Endodermal cell (in vitro differentiated cells): ENCODE measurements around the gene MYRF. TPM values are rescaled to one million over a fixed set of nuclear protein-coding genes. Genes with fewer than 3 reads are reported as not detected.

ENCODE experiments used
- DNase-seq: peaks from one replicate; pipeline ENCODE4 v3.0.0-alpha.2; 2017
- H3K27ac ChIP-seq: 2 replicates; pipeline ENCODE4 v1.5.1; 2013; ENCODE audit warnings: mild to moderate bottlenecking, low read depth, low read length, moderate library complexity
- H3K27me3 ChIP-seq: 2 replicates; pipeline ENCODE4 v1.6.1; 2013; ENCODE audit warnings: mild to moderate bottlenecking, low read length, moderate library complexity; ENCODE audit not compliant: insufficient read depth, control insufficient read depth, poor library complexity, severe bottlenecking
- H3K36me3 ChIP-seq: 2 replicates; pipeline ENCODE4 v1.7.0; 2013; ENCODE audit warnings: mild to moderate bottlenecking, low read length, moderate library complexity; ENCODE audit not compliant: control insufficient read depth, insufficient read depth
- H3K4me1 ChIP-seq: one replicate; pipeline ENCODE4 v1.7.0; 2013; ENCODE audit warnings: low read length; ENCODE audit not compliant: control insufficient read depth, insufficient read depth
- H3K4me3 ChIP-seq: 2 replicates; pipeline ENCODE4 v1.5.1; 2013; ENCODE audit warnings: mild to moderate bottlenecking, low read length, moderate library complexity
- H3K9ac ChIP-seq: 2 replicates; pipeline ENCODE4 v1.6.1; 2013; ENCODE audit warnings: mild to moderate bottlenecking, low read length, moderate library complexity; ENCODE audit not compliant: poor library complexity, severe bottlenecking; ENCODE audit errors: extremely low read depth
- H3K9me3 ChIP-seq: 2 replicates; pipeline ENCODE4 v1.6.1; 2013; ENCODE audit warnings: mild to moderate bottlenecking, low read length, moderate library complexity; ENCODE audit not compliant: control insufficient read depth
- H3K27ac Mint-ChIP-seq: 2 replicates; pipeline ENCODE4 v1.8.0; 2020; ENCODE audit warnings: mixed read lengths
- H3K27me3 Mint-ChIP-seq: 2 replicates; pipeline ENCODE4 v1.8.0; 2021; ENCODE audit warnings: mild to moderate bottlenecking, mixed read lengths; ENCODE audit not compliant: insufficient read depth
- H3K36me3 Mint-ChIP-seq: 2 replicates; pipeline ENCODE4 v1.8.0; 2020; ENCODE audit warnings: low read depth, mixed read lengths
- H3K4me1 Mint-ChIP-seq: 2 replicates; pipeline ENCODE4 v1.8.0; 2020; ENCODE audit warnings: mixed read lengths
- H3K4me3 Mint-ChIP-seq: 2 replicates; pipeline ENCODE4 v1.8.0; 2020; ENCODE audit warnings: mild to moderate bottlenecking, moderate library complexity, mixed read lengths
- H3K9me3 Mint-ChIP-seq: 2 replicates; pipeline ENCODE4 v1.8.0; 2020; ENCODE audit warnings: mild to moderate bottlenecking, mixed read lengths
- WGBS, 2 experiments: methylation state at CpG; one replicate each; pipeline versions ENCODE4 v1.1.5 to v1.1.7; 2013; ENCODE audit warnings: missing lambda C conversion rate in 2 of 2, mixed read lengths in 1 of 2; ENCODE audit not compliant: insufficient coverage in 1 of 2, insufficient read length in 1 of 2; 5-methylcytosine and 5-hydroxymethylcytosine counted together
- total RNA-seq, 2 donors: library from RNA; stranded (reverse); fragmentation: NEBNext Ultra II Directional in 1 of 2; extraction: Animal tissue kit (Norgen Biotek cat#: 25700) in 1 of 2; gene quantifications; 2 replicates in 1 of 2; 3 replicates in 1 of 2; pipeline ENCODE4 v1.2.1, GENCODE V29; 2021
- TF ChIP-seq, protein P1 (sequence below): fragments of 200-600 bp; sonication (generic); conservative IDR thresholded peaks from 2 replicates; pipeline ENCODE4 v1.5.0; 2021; ENCODE audit warnings: antibody characterized with exemption, mild to moderate bottlenecking

The MYRF gene
- total RNA-seq, 2 donors from 2014 or later: 30.3 to 61.7 TPM

- Histone ChIP-seq H3K9me3 (no peaks in the 10 kb centered on the region), H3K4me3 (no peak overlapping the region), H3K27ac (peak overlapping the region; percentile 59), H3K36me3 (no peaks in the 10 kb centered on the region), H3K4me1 (peaks cover 9% of the 10 kb centered on the region), H3K9ac (no peak overlapping the region), H3K27me3 (no peaks in the 10 kb centered on the region)
- Mint-ChIP-seq H3K9me3 (no peaks in the 10 kb centered on the region), H3K36me3 (no peaks in the 10 kb centered on the region), H3K4me1 (peaks cover 13% of the 10 kb centered on the region), H3K27me3 (no peaks in the 10 kb centered on the region), H3K4me3 (no peak overlapping the region), H3K27ac (no peak overlapping the region)
- DNase-seq: no peak
- WGBS, 2 experiments: 86 to 94% methylated on average over 3 to 6 of the region's 6 CpGs
- TF ChIP-seq, protein P1, sequence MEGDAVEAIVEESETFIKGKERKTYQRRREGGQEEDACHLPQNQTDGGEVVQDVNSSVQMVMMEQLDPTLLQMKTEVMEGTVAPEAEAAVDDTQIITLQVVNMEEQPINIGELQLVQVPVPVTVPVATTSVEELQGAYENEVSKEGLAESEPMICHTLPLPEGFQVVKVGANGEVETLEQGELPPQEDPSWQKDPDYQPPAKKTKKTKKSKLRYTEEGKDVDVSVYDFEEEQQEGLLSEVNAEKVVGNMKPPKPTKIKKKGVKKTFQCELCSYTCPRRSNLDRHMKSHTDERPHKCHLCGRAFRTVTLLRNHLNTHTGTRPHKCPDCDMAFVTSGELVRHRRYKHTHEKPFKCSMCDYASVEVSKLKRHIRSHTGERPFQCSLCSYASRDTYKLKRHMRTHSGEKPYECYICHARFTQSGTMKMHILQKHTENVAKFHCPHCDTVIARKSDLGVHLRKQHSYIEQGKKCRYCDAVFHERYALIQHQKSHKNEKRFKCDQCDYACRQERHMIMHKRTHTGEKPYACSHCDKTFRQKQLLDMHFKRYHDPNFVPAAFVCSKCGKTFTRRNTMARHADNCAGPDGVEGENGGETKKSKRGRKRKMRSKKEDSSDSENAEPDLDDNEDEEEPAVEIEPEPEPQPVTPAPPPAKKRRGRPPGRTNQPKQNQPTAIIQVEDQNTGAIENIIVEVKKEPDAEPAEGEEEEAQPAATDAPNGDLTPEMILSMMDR: no peak
Observed at GRCh38 chr11:61711498-61711897, 40.9 kb upstream of the MYRF start.

- no peak overlapping the region for H3K27ac Mint-ChIP-seq
- H3K4me1 Mint-ChIP-seq: peaks cover 15% of the 10 kb centered on the region
Observed at GRCh38 chr11:61712314-61712713, 40.1 kb upstream of the MYRF start.

GRCh38 chr11:61712846-61713245, 39.6 kb upstream of the MYRF start:
- TF ChIP-seq, protein P1: no peak
- no peak for DNase-seq
- H3K27ac ChIP-seq: no peak overlapping the region
- no peak overlapping the region for H3K27ac Mint-ChIP-seq
- no peaks in the 10 kb centered on the region for H3K27me3 Mint-ChIP-seq
- 94 to 95% methylated on average over 6 of the region's 6 CpGs for WGBS, 2 experiments
- no peaks in the 10 kb centered on the region for H3K27me3 ChIP-seq
- H3K4me3 Mint-ChIP-seq: no peak overlapping the region
- peaks cover 15% of the 10 kb centered on the region for H3K4me1 Mint-ChIP-seq
- no peak overlapping the region for H3K4me3 ChIP-seq
- no peaks in the 10 kb centered on the region for H3K9me3 Mint-ChIP-seq
- H3K4me1 ChIP-seq: peaks cover 9% of the 10 kb centered on the region
- no peaks in the 10 kb centered on the region for H3K36me3 Mint-ChIP-seq
- no peaks in the 10 kb centered on the region for H3K9me3 ChIP-seq
- H3K9ac ChIP-seq: no peak overlapping the region
- no peaks in the 10 kb centered on the region for H3K36me3 ChIP-seq

More at GRCh38 chr11:61712314-61712713, 40.1 kb upstream of the MYRF start:
- TF ChIP-seq, protein P1: no peak
- DNase-seq: no peak
- WGBS, 2 experiments: 88 to 91% methylated on average over 6 to 12 of the region's 12 CpGs
- Mint-ChIP-seq H3K27me3 (no peaks in the 10 kb centered on the region), H3K4me3 (no peak overlapping the region), H3K9me3 (no peaks in the 10 kb centered on the region), H3K36me3 (no peaks in the 10 kb centered on the region)
- no peaks in the 10 kb centered on the region for H3K36me3 ChIP-seq
- H3K27me3 ChIP-seq: no peaks in the 10 kb centered on the region
- no peaks in the 10 kb centered on the region for H3K9me3 ChIP-seq
- no peak overlapping the region for H3K27ac ChIP-seq
- no peak overlapping the region for H3K9ac ChIP-seq
- H3K4me1 ChIP-seq: peaks cover 9% of the 10 kb centered on the region
- no peak overlapping the region for H3K4me3 ChIP-seq
